Limb (tissue), 2 donors: ENCODE data around the gene AKT2.
A peak's percentile ranks its signal among the peaks of the same experiment; 100 is the strongest.
"Not testable (repeated sequence)": the region's sequence is repeated elsewhere in the genome, so short reads cannot be mapped to it uniquely, and the experiment has no call there.

Source experiments
- DNase-seq, 2 donors: peaks; one replicate each; pipeline ENCODE4 v3.0.0-alpha.2; 2016; ENCODE audit errors: extremely low spot score in 2 of 2

AKT2 gene

GRCh38 chr19:40220674-40221073 is 64.5 kb downstream of the AKT2 start:
- no peak for DNase-seq

GRCh38 chr19:40219721-40220276 is 65.3 kb downstream of the AKT2 start:
- no peak for DNase-seq

- DNase-seq = not testable (repeated sequence)
These were observed 66.1 kb downstream of the AKT2 start for GRCh38 chr19:40219029-40219428.

- DNase-seq = peak in 1 of 2 donors; percentile 78
These were observed 66.9 kb downstream of the AKT2 start, which contains the start of gene TTC9B for GRCh38 chr19:40217934-40218890. TSS of gene TTC9B (minus strand) at chr19:40218384. CDS start at chr19:40218381, 3 bp downstream.

GRCh38 chr19:40217027-40217810 is 67.9 kb downstream of the AKT2 start:
- no peak for DNase-seq

GRCh38 chr19:40216777-40217026 is 68.4 kb downstream of the AKT2 start:
- no peak for DNase-seq

- no peak for DNase-seq
These were observed 69.0 kb downstream of the AKT2 start for GRCh38 chr19:40216013-40216776.

GRCh38 chr19:40214936-40215335 is 70.2 kb downstream of the AKT2 start:
- no peak for DNase-seq

- no peak for DNase-seq
These were observed 71.1 kb downstream of the AKT2 start for GRCh38 chr19:40213882-40214570.

GRCh38 chr19:40213251-40213829 is 71.8 kb downstream of the AKT2 start:
- no peak for DNase-seq

- no peak for DNase-seq
These were observed 74.3 kb downstream of the AKT2 start for GRCh38 chr19:40210889-40211288.

- no peak for DNase-seq
These were observed 76.5 kb downstream of the AKT2 start for GRCh38 chr19:40208602-40209001.

- DNase-seq = no peak
These were observed 79.4 kb downstream of the AKT2 start for GRCh38 chr19:40205760-40206159.

- no peak for DNase-seq
These were observed 80.8 kb downstream of the AKT2 start for GRCh38 chr19:40204381-40204780.

- DNase-seq = no peak
These were observed 84.6 kb downstream of the AKT2 start for GRCh38 chr19:40200341-40201099.

- no peak for DNase-seq
These were observed 86.7 kb downstream of the AKT2 start for GRCh38 chr19:40198272-40198990.

GRCh38 chr19:40193587-40193849 is 91.6 kb downstream of the AKT2 start:
- DNase-seq = no peak

GRCh38 chr19:40192758-40193586 is 92.2 kb downstream of the AKT2 start:
- DNase-seq = no peak
